Thoracic aorta (tissue), 2 donors: ENCODE results near the gene ISCU. TPM values are rescaled to one million over a fixed set of nuclear protein-coding genes. Genes with fewer than 3 reads are reported as not detected.

Source experiments
- ATAC-seq: fragments of 150-250 bp; one replicate; pipeline ENCODE4 v1.8.0; 2017; ENCODE audit warnings: low read depth; ENCODE audit not compliant: insufficient number of reproducible peaks, low FRiP score
- DNase-seq: peaks from one replicate; pipeline ENCODE4 v3.0.0-alpha.2; 2020; ENCODE audit warnings: low spot score
- H3K27ac ChIP-seq, 2 donors: fragments of 200-600 bp; sonication (generic); 1 replicate in 1 of 2; 2 replicates in 1 of 2; pipeline ENCODE4 v1.5.1; 2016; ENCODE audit warnings: mild to moderate bottlenecking in 2 of 2, moderate library complexity in 2 of 2
- H3K27me3 ChIP-seq: fragments of 200-600 bp; sonication (generic); replicated peaks from 2 replicates; pipeline ENCODE4 v1.6.0; 2016; ENCODE audit warnings: mild to moderate bottlenecking; ENCODE audit not compliant: insufficient read depth
- H3K36me3 ChIP-seq: fragments of 200-600 bp; sonication (generic); one replicate; pipeline ENCODE4 v1.5.1; 2016
- H3K4me1 ChIP-seq, 2 donors: fragments of 200-600 bp; sonication (generic); 1 replicate in 1 of 2; 2 replicates in 1 of 2; pipeline versions ENCODE4 v1.5.1 to v1.6.0; 2016; ENCODE audit warnings: low read depth in 2 of 2, mild to moderate bottlenecking in 1 of 2; ENCODE audit not compliant: control insufficient read depth in 1 of 2
- H3K4me3 ChIP-seq: fragments of 200-600 bp; sonication (generic); 2 replicates; pipeline ENCODE4 v1.5.1; 2016; ENCODE audit warnings: mild to moderate bottlenecking
- H3K9me3 ChIP-seq: fragments of 200-600 bp; sonication (generic); 2 replicates; pipeline ENCODE4 v1.5.1; 2016
- total RNA-seq, 2 donors: library from RNA; depleted of rRNA; stranded (reverse); fragments of >200 nt; gene quantifications; one replicate each; pipeline versions ENCODE4 v1.1.0 to v1.2.3, GENCODE V29; 2016
- TF ChIP-seq, protein P1 (sequence below): fragments of 200-600 bp; sonication (generic); IDR thresholded peaks from one replicate; pipeline ENCODE4 v1.5.1; 2019; ENCODE audit warnings: antibody characterized with exemption

Gene ISCU
- total RNA-seq, 2 donors from 2014 or later, result 144 to 235 TPM

DNA sequence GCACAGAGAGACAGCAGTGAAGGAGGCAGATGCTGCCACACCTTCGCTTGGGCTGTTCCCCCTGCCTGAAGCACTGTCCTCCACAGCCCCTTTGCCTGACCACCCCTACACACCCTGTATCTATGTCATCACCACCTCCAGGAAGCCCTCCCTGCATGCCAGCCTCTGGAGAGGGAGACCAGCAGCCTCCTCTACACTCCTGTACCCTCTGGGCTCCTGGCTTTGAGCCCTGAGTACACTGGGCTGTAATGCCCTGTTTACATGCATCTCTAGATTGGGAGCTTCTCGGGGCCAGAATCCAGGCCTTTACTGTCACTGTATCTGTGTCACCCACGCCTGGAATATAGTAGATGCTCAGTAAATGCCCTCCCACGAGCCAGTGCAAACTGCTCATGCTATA lies 41.3 kb downstream of the ISCU start:
- H3K9me3 ChIP-seq, result no peaks in the 10 kb centered on the region
- no peak overlapping the region for H3K4me3 ChIP-seq
- DNase-seq (no peak), ATAC-seq (no peak)
- H3K27me3 ChIP-seq, result no peaks in the 10 kb centered on the region
- no peaks in the 10 kb centered on the region for H3K4me1 ChIP-seq
- no peaks in the 10 kb centered on the region for H3K36me3 ChIP-seq
- TF ChIP-seq, protein P1, sequence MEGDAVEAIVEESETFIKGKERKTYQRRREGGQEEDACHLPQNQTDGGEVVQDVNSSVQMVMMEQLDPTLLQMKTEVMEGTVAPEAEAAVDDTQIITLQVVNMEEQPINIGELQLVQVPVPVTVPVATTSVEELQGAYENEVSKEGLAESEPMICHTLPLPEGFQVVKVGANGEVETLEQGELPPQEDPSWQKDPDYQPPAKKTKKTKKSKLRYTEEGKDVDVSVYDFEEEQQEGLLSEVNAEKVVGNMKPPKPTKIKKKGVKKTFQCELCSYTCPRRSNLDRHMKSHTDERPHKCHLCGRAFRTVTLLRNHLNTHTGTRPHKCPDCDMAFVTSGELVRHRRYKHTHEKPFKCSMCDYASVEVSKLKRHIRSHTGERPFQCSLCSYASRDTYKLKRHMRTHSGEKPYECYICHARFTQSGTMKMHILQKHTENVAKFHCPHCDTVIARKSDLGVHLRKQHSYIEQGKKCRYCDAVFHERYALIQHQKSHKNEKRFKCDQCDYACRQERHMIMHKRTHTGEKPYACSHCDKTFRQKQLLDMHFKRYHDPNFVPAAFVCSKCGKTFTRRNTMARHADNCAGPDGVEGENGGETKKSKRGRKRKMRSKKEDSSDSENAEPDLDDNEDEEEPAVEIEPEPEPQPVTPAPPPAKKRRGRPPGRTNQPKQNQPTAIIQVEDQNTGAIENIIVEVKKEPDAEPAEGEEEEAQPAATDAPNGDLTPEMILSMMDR, result no peak
- no peak overlapping the region for H3K27ac ChIP-seq

DNA sequence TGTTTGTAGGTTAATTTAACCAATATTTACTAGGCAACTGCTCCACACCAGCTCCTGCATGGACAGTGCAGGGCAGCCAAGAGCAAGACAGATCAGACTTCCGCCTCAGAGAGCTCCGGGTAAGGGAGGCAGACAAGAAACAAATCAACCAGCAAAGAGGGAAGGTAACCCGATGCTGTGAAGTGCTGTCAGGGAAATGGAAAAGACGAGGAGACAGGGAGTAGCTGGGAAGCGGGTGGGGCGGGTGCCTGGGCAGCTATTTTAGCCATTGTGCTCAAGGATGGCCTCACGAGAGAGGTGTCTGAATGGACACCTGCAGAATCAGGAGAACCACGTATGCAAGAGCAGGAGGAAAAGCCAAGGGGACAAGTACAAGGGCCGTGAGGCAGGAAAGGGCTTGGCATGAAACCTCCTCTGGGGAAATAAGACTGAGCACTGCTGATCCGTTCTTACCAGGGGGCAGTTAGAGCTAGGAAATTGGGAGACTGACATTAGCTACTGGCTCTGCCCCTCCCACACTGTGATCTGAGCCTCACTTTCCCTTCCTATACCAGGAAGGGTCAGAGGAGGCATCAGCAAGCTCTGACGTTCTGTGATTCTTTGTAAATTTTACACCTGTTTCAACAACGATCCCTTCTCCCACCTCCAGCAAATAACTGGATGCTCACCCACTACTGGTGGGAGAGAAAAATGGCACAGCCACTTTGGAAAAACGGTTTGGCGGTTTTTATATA lies 42.0 kb downstream of the ISCU start:
- Histone ChIP-seq H3K4me1 (peaks cover 0 to 3% of the 10 kb centered on the region in 2 donors), H3K36me3 (no peaks in the 10 kb centered on the region), H3K4me3 (no peak overlapping the region), H3K27me3 (no peaks in the 10 kb centered on the region), H3K27ac (no peak overlapping the region), H3K9me3 (no peaks in the 10 kb centered on the region)
- DNase-seq (no peak), ATAC-seq (no peak)
- TF ChIP-seq, protein P1, result no peak

DNA sequence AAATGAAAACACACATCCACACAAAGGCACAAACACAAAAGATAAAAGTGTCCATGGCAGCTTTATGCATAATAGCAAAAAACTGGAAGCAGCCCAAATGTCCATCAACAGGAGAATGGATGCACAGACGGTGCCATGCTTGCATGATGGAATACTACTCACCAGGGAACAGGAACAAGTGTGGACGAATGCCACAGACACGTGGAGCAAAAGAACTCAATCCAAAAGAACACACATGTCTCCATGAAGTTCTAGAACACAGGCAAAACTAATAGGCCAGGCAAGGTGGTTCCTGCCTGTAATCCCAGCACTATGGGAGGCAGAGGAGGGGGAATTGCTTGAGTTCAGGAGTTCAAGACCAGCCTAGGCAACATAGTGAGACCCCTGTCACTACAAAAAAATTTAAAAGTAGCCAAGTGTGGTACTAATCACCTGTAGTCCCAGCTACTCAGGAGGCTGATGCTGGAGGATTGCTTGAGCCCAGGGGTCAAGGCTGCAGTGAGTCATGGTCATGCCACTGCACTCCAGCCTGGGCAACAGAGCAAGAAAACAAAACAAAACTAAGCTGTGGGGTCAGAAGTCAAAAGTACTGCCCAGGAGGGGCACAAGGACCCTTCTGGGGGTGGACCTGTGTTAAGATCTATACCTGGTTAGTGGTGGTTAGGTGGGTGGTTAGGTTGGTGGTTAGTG lies 42.7 kb downstream of the ISCU start:
- Histone ChIP-seq H3K4me1 (peaks cover 0 to 10% of the 10 kb centered on the region in 2 donors), H3K27me3 (no peaks in the 10 kb centered on the region), H3K9me3 (no peaks in the 10 kb centered on the region), H3K4me3 (no peak overlapping the region), H3K36me3 (no peaks in the 10 kb centered on the region), H3K27ac (no peak overlapping the region)
- TF ChIP-seq, protein P1, result no peak
- DNase-seq (no peak), ATAC-seq (no peak)

DNA sequence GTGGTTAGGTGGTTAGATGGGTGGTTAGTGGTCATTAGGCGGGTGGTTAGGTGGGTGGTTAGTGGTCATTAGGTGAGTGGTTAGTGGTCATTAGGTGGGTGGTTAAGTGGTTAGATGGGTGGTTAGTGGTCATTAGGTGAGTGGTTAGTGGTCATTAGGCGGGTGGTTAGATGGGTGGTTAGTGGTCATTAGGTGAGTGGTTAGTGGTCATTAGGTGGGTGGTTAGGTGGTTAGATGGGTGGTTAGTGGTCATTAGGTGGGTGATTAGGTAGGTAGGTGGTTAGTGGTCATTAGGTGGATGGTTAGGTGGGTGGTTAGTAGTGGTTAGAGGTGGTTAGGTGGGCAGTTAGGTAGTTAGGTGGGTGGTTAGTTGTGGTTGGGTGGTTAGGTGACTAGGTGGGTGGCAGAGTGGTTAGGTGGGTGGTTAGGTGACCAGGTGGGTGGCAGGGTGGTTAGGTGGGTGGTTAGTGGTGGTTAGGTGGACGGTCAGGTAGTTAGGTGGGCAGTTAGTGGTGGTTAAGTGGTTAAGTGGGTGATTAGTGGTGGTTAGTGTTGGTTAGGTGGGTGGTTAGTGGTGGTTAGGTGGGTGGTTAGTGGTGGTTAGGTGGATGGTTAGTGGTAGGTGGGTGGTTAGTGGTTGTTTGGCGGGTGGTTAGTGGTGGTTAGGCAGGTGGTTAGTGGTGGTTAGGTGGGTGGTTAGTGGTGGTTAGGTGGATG lies 43.5 kb downstream of the ISCU start:
- no peaks in the 10 kb centered on the region for H3K27me3 ChIP-seq
- TF ChIP-seq, protein P1, result no peak
- H3K36me3 ChIP-seq, result no peaks in the 10 kb centered on the region
- ATAC-seq, result no peak
- no peaks in the 10 kb centered on the region for H3K9me3 ChIP-seq
- no peak overlapping the region for H3K27ac ChIP-seq
- no peak overlapping the region for H3K4me3 ChIP-seq
- peaks cover 0 to 11% of the 10 kb centered on the region in 2 donors for H3K4me1 ChIP-seq
- no peak for DNase-seq

DNA sequence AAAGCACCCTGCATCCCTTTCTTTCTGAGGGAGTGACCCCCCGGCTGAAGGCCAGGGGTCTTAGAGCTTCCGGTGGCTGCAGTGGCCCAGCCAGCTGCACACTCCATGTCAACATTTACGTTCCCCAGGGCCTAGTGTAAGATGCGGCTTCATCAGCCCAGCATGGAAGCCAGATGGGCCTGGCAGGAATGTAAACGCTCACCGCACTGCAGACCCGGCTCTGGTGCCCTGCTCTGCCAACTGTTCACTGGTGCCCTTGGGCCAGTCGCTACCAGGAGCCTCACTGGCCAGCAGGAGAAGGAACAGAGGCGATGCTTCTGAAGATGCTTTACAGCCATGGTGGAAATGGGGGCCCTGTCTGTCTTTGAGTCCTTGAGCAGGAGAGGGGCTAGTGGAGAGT lies 44.1 kb downstream of the ISCU start:
- no peaks in the 10 kb centered on the region for H3K27me3 ChIP-seq
- no peaks in the 10 kb centered on the region for H3K9me3 ChIP-seq
- H3K36me3 ChIP-seq, result no peaks in the 10 kb centered on the region
- ATAC-seq (no peak), DNase-seq (no peak)
- H3K4me1 ChIP-seq, result peaks cover 0 to 11% of the 10 kb centered on the region in 2 donors
- H3K4me3 ChIP-seq, result no peak overlapping the region
- TF ChIP-seq, protein P1, result no peak
- H3K27ac ChIP-seq, result no peak overlapping the region
